Sigmoid colon (tissue), 7 donors: ENCODE measurements around the gene GOLPH3. TPM values are rescaled to one million over a fixed set of nuclear protein-coding genes. Genes with fewer than 3 reads are reported as not detected.

Experiments
- DNase-seq: peaks from one replicate; pipeline ENCODE4 v3.0.0-alpha.2; 2019
- H3K27ac ChIP-seq, 4 donors: fragments of 200-600 bp; sonication (generic); one replicate each; pipeline ENCODE4 v1.5.1; 2016 to 2019; ENCODE audit warnings: mild to moderate bottlenecking in 1 of 4
- H3K27me3 ChIP-seq, 3 donors: fragments of 200-600 bp; sonication (generic); one replicate each; pipeline ENCODE4 v1.5.1; 2019; ENCODE audit warnings: mild to moderate bottlenecking in 1 of 3
- H3K36me3 ChIP-seq, 4 donors: fragments of 200-600 bp; sonication (generic); one replicate each; pipeline ENCODE4 v1.5.1; 2016 to 2019
- H3K4me1 ChIP-seq, 4 donors: fragments of 200-600 bp; sonication (generic); one replicate each; pipeline ENCODE4 v1.5.1; 2017 to 2019
- H3K4me3 ChIP-seq, 4 donors: fragments of 200-600 bp; sonication (generic); one replicate each; pipeline ENCODE4 v1.5.1; 2017 to 2019; ENCODE audit warnings: mild to moderate bottlenecking in 2 of 4, moderate library complexity in 1 of 4
- H3K9me3 ChIP-seq, 4 donors: fragments of 200-600 bp in 3 of 4; sonication (generic) in 3 of 4; one replicate each; pipeline versions ENCODE4 v1.5.1 to v1.6.1; 2013 to 2019
- EP300 ChIP-seq, 4 donors: sonication (generic); formaldehyde crosslinking; IDR thresholded peaks; one replicate each; pipeline ENCODE4 v1.6.1; 2017; ENCODE audit warnings: antibody characterized with exemption in 4 of 4
- POLR2A ChIP-seq, 2 donors: fragments of 450-650 bp; IDR thresholded peaks; one replicate each; pipeline ENCODE4 v1.6.1; 2016; ENCODE audit warnings: antibody characterized with exemption in 2 of 2, mild to moderate bottlenecking in 2 of 2, moderate library complexity in 2 of 2
- POLR2AphosphoS5 ChIP-seq, 4 donors: sonication (generic); formaldehyde crosslinking; IDR thresholded peaks; one replicate each; pipeline ENCODE4 v1.6.1; 2017; ENCODE audit warnings: antibody characterized with exemption in 4 of 4
- WGBS, 2 donors: extraction: QIAGEN DNeasy Blood & Tissue Kit; methylation state at CpG; one replicate each; pipeline ENCODE4 v1.1.7; 2013; 5-methylcytosine and 5-hydroxymethylcytosine counted together
- intact Hi-C: fragments of 100-400 bp; cut with DNase I; formaldehyde crosslinking; loops from one replicate; pipeline ENCODE4 v1.15.1; 2023
- polyA plus RNA-seq, 3 donors: library from polyadenylated mRNA; stranded (reverse); fragments of 200-250 nt; gene quantifications; one replicate each; pipeline ENCODE4 v1.2.3, GENCODE V29; 2013
- total RNA-seq, 4 donors: library from RNA; depleted of rRNA; stranded (reverse); fragments of >200 nt; gene quantifications; one replicate each; pipeline ENCODE4 v1.1.0, GENCODE V29; 2016
- TF ChIP-seq, protein P1 (sequence below), 4 experiments: fragments of 450-650 bp in 3 of 4; fragments of 200-600 bp in 1 of 4; IDR thresholded peaks; one replicate each; pipeline ENCODE4 v1.5.1; 2016 to 2019; ENCODE audit warnings: antibody characterized with exemption in 4 of 4, mild to moderate bottlenecking in 3 of 4, moderate library complexity in 2 of 4
- donor health status: healthy with polysubstance abuse.
- donor health status: Bipolar disorder and iron deficiency.
- donor health status: healthy.

The GOLPH3 gene
- total and polyA plus RNA-seq, 7 donors, result 63.6 to 247 (median 170) TPM

DNA sequence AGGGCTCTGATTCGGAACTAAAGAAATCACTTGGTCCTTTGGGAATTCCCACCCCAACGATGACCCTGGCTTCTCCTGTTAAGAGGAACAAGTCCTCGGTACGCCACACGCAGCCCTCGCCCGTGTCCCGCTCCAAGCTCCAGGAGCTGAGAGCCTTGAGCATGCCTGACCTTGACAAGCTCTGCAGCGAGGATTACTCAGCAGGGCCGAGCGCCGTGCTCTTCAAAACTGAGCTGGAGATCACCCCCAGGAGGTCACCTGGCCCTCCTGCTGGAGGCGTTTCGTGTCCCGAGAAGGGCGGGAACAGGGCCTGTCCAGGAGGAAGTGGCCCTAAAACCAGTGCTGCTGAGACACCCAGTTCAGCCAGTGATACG, 83.4 kb downstream of the GOLPH3 start:
- 95% methylated on average over 17 of the region's 17 CpGs for WGBS, 2 donors
- no peaks in the 10 kb centered on the region for H3K9me3 ChIP-seq
- peaks cover 0 to 18% (median 15%) of the 10 kb centered on the region in 4 donors for H3K4me1 ChIP-seq
- peaks cover 0 to 23% (median 2%) of the 10 kb centered on the region in 4 donors for H3K36me3 ChIP-seq
- intact Hi-C loops, result loop anchor here (5.0 to 10.0 kb wide), 4 partner anchors 224 to 524 kb away; partner anchors contain the start of gene MTMR12
- no peak overlapping the region for H3K4me3 ChIP-seq
- H3K27me3 ChIP-seq, result no peaks in the 10 kb centered on the region
- TF ChIP-seq POLR2AphosphoS5 (IDR thresholded peaks at IDR 0.05), result peak in 1 of 4 donors; percentile 6
- TF ChIP-seq, protein P1, sequence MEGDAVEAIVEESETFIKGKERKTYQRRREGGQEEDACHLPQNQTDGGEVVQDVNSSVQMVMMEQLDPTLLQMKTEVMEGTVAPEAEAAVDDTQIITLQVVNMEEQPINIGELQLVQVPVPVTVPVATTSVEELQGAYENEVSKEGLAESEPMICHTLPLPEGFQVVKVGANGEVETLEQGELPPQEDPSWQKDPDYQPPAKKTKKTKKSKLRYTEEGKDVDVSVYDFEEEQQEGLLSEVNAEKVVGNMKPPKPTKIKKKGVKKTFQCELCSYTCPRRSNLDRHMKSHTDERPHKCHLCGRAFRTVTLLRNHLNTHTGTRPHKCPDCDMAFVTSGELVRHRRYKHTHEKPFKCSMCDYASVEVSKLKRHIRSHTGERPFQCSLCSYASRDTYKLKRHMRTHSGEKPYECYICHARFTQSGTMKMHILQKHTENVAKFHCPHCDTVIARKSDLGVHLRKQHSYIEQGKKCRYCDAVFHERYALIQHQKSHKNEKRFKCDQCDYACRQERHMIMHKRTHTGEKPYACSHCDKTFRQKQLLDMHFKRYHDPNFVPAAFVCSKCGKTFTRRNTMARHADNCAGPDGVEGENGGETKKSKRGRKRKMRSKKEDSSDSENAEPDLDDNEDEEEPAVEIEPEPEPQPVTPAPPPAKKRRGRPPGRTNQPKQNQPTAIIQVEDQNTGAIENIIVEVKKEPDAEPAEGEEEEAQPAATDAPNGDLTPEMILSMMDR (IDR thresholded peaks at IDR 0.05), result no peak
- no peak for DNase-seq
- no peak overlapping the region for H3K27ac ChIP-seq

- Histone ChIP-seq H3K4me3 (no peak overlapping the region), H3K4me1 (peaks cover 0 to 14% (median 10%) of the 10 kb centered on the region in 4 donors), H3K36me3 (peaks cover 0 to 23% (median 2%) of the 10 kb centered on the region in 4 donors), H3K27ac (no peak overlapping the region), H3K27me3 (no peaks in the 10 kb centered on the region), H3K9me3 (no peaks in the 10 kb centered on the region)
- WGBS, 2 donors, result 89 to 93% methylated on average over 24 of the region's 24 CpGs
- DNase-seq, result no peak
- TF ChIP-seq, protein P1 (IDR thresholded peaks at IDR 0.05), result no peak
- peak in 1 of 4 donors; percentile 12 for TF ChIP-seq POLR2AphosphoS5 (IDR thresholded peaks at IDR 0.05)
- no peak for TF ChIP-seq POLR2A (IDR thresholded peaks at IDR 0.05)
- intact Hi-C loops, result loop anchor here (5.0 to 10.0 kb wide), 4 partner anchors 225 to 525 kb away; partner anchors contain the start of gene MTMR12
These were observed 83.9 kb downstream of the GOLPH3 start for GRCh38 chr5:32090026-32090754.

GRCh38 chr5:32089146-32090000, 84.7 kb downstream of the GOLPH3 start:
- H3K27ac ChIP-seq, result no peak overlapping the region
- H3K4me3 ChIP-seq, result no peak overlapping the region
- H3K4me1 ChIP-seq, result peaks cover 0 to 10% (median 4%) of the 10 kb centered on the region in 4 donors
- peaks cover 0 to 23% (median 2%) of the 10 kb centered on the region in 4 donors for H3K36me3 ChIP-seq
- DNase-seq, result no peak
- TF ChIP-seq EP300 (IDR thresholded peaks at IDR 0.05) (no peak), POLR2AphosphoS5 (IDR thresholded peaks at IDR 0.05) (peak in 1 of 4 donors; percentile 3)
- TF ChIP-seq, protein P1 (IDR thresholded peaks at IDR 0.05), result no peak
- H3K27me3 ChIP-seq, result no peaks in the 10 kb centered on the region
- 92% methylated on average over 30 of the region's 30 CpGs for WGBS, 2 donors
- no peaks in the 10 kb centered on the region for H3K9me3 ChIP-seq
- intact Hi-C loops, result no loop called here

GRCh38 chr5:32088214-32088613, 85.9 kb downstream of the GOLPH3 start:
- no peaks in the 10 kb centered on the region for H3K27me3 ChIP-seq
- WGBS, 2 donors, result 92 to 93% methylated on average over 12 of the region's 12 CpGs
- no peak overlapping the region for H3K4me3 ChIP-seq
- H3K27ac ChIP-seq, result no peak overlapping the region
- DNase-seq, result no peak
- H3K4me1 ChIP-seq, result peaks cover 0 to 7% (median 4%) of the 10 kb centered on the region in 4 donors
- no peaks in the 10 kb centered on the region for H3K9me3 ChIP-seq
- intact Hi-C loops, result no loop called here
- TF ChIP-seq, protein P1 (IDR thresholded peaks at IDR 0.05), result no peak
- H3K36me3 ChIP-seq, result peaks cover 0 to 18% (median 2%) of the 10 kb centered on the region in 4 donors
